ENCODE data around the gene SGF29. TPM values are rescaled to one million over a fixed set of nuclear protein-coding genes. Genes with fewer than 3 reads are reported as not detected.

Gene SGF29
- polyA plus RNA-seq, 2 of the 4 experiments (the other 2 are of a cell fraction) = 3.3 to 19.3 TPM

DNA sequence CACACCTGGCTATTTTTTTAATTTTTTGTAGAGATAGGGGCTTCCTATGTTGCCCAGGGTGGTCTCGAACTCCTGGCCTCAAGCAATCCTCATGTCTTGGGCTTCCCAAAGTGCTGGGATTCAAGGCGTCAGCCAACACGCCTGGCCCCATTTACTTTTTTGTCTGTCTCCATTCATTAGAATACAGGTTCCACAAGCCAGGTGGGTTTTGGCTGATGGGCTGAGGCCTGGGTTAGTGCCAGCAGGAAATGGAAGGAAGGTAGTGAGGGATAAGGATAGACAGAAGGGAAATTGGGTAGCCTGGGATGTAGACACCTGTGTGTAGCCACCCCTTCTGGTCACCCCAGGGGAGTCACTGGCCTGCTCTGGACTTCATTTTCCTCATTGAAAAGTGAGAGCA lies 42.7 kb upstream of the SGF29 start:
- DNase-seq (ENCODE audit: low read depth in 1 of 2, low spot score in 1 of 2) (no peak), FAIRE-seq (no peak), ATAC-seq (no peak)
- POLR2A ChIA-PET = no interaction called here
- CTCF ChIA-PET = no interaction called here
- TF ChIP-seq, protein P1, sequence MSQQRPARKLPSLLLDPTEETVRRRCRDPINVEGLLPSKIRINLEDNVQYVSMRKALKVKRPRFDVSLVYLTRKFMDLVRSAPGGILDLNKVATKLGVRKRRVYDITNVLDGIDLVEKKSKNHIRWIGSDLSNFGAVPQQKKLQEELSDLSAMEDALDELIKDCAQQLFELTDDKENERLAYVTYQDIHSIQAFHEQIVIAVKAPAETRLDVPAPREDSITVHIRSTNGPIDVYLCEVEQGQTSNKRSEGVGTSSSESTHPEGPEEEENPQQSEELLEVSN (IDR thresholded peaks at IDR 0.05; ENCODE audit: borderline replicate concordance, low read depth) = no peak
- no peak for TF ChIP-seq PHF8 (IDR thresholded peaks at IDR 0.05; ENCODE audit: borderline replicate concordance, low read depth)
- no peak for TF ChIP-seq MAFK (IDR thresholded peaks at IDR 0.05; ENCODE audit: partially characterized antibody)
- no peak for TF ChIP-seq FOXS1 (CRISPR knock-in tag; IDR thresholded peaks at IDR 0.05)
- TF ChIP-seq CEBPB (IDR thresholded peaks at IDR 0.05) = no peak
- TF ChIP-seq HEYL (CRISPR knock-in tag; IDR thresholded peaks at IDR 0.05) = no peak
- TF ChIP-seq, protein P2, sequence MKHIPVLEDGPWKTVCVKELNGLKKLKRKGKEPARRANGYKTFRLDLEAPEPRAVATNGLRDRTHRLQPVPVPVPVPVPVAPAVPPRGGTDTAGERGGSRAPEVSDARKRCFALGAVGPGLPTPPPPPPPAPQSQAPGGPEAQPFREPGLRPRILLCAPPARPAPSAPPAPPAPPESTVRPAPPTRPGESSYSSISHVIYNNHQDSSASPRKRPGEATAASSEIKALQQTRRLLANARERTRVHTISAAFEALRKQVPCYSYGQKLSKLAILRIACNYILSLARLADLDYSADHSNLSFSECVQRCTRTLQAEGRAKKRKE (CRISPR knock-in tag; IDR thresholded peaks at IDR 0.05; ENCODE audit: low read depth) = no peak
- TF ChIP-seq ZC3H11A (IDR thresholded peaks at IDR 0.05) = no peak
- TF ChIP-seq, protein P3, sequence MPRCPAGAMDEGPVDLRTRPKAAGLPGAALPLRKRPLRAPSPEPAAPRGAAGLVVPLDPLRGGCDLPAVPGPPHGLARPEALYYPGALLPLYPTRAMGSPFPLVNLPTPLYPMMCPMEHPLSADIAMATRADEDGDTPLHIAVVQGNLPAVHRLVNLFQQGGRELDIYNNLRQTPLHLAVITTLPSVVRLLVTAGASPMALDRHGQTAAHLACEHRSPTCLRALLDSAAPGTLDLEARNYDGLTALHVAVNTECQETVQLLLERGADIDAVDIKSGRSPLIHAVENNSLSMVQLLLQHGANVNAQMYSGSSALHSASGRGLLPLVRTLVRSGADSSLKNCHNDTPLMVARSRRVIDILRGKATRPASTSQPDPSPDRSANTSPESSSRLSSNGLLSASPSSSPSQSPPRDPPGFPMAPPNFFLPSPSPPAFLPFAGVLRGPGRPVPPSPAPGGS (IDR thresholded peaks at IDR 0.05) = no peak
- no peak for TF ChIP-seq BHLHE40 (IDR thresholded peaks at IDR 0.05; ENCODE audit: low read depth, low read length)
- Histone ChIP-seq H3K27ac (no peak overlapping the region), H3K9me3 (no peaks in the 10 kb centered on the region), H3K4me2 (no peak overlapping the region), H3K4me3 (no peak overlapping the region), H3K4me1 (no peaks in the 10 kb centered on the region)
- WGBS (ENCODE audit: missing lambda C conversion rate) = 81% methylated on average over 3 of the region's 3 CpGs

DNA sequence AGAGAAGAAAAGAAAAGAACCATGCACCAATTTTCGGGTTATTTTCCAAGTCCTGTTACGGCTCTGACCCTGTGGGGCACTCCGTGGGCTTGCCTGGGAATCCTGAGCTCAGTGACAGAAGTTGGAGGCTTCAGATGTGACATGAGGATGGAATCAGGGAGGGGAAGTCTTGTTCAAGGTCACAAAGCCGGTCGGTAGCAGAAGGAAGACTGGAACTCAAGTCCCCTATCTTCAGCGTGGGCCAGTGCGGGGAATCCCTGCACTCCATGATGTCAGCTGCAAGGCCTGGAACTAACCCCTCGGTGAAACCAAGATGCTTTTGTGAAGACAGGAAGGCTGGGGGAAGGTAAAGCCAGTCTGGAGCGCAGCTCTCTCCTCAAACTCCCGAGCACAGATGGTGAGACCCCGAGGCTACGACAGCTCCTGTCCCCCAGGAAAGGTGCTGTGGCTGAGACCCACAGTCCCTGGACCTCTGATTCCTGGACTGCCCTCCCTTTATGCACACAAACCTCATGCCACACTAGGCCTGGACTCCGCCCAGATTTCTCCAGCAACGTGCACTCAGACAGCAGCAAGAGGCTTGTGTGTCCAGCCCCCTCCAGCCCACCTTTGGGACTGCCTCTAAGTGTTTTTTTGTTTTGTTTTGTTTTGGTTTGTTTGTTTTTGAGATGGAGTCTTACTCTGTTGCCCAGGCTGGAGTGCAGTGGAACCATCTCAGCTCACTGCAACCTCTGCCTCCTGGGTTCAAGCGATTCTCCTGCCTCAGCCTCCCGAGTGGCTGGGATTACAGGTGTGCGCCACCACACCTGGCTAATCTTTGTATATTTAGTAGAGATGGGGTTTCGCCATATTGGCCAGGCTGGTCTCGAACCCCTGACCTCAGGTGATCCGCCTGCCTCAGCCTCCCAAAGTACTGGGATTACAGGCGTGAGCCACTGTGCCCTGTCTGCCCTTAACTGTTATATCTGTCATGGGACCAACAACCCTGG lies 41.6 kb upstream of the SGF29 start:
- CTCF ChIA-PET = no interaction called here
- POLR2A ChIA-PET = no interaction called here
- ATAC-seq (no peak), FAIRE-seq (no peak), DNase-seq (ENCODE audit: low read depth in 1 of 2, low spot score in 1 of 2) (no peak)
- 82% methylated on average over 21 of the region's 21 CpGs for WGBS (ENCODE audit: missing lambda C conversion rate)
- no peaks in the 10 kb centered on the region for H3K9me3 ChIP-seq
- H3K4me3 ChIP-seq = no peak overlapping the region
- 0 out of 3 replicates have a peak, but pooled peaks cover 3% of the 10 kb centered on the region for H3K4me1 ChIP-seq
- H3K27ac ChIP-seq = no peak overlapping the region
- no peak overlapping the region for H3K4me2 ChIP-seq
- TF ChIP-seq MAFK (IDR thresholded peaks at IDR 0.05; ENCODE audit: partially characterized antibody) (no peak), KDM1A (IDR thresholded peaks at IDR 0.05; ENCODE audit: low read depth) (no peak)
- TF ChIP-seq, protein P4, sequence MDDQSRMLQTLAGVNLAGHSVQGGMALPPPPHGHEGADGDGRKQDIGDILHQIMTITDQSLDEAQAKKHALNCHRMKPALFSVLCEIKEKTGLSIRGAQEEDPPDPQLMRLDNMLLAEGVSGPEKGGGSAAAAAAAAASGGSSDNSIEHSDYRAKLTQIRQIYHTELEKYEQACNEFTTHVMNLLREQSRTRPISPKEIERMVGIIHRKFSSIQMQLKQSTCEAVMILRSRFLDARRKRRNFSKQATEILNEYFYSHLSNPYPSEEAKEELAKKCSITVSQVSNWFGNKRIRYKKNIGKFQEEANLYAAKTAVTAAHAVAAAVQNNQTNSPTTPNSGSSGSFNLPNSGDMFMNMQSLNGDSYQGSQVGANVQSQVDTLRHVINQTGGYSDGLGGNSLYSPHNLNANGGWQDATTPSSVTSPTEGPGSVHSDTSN (IDR thresholded peaks at IDR 0.05) = no peak

DNA sequence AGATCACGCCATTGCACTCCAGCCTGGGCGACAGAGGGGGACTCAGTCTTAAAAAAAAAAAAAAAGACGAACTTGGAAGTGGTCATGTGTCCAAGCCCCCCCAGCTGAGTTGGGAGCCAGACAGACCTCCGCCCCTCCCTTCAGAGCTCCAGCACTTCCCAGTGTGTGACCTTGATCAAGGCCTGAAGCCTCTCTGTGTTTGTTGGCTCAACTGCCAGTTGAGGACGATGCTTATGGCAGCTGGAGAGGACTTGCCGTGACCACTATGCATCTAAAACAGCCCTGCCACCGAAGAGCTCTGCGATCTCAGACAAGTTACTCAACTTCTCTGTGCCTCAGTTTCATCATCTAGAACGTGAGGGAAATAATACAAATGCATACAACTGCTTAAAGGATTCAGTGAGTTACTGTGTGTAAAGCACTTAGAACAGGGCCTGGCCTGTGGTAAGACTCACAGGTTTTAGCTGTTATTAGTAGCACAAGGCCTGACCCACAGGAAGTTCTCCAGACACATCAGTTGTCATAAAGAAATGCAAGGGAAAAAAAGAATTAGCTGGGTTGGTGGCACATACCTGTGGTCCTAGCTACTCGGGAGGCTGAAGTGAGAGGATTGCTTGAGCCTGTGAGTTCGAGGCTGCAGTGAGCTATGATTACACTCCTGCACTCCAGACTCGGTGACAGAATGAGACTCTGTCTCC lies 40.1 kb upstream of the SGF29 start:
- 81% methylated on average over 12 of the region's 12 CpGs for WGBS (ENCODE audit: missing lambda C conversion rate)
- H3K27ac ChIP-seq = 0 out of 6 replicates have a peak overlapping the region, but pooled peaks of 1 of the 2 experiments have one; percentile 34
- ChIA-PET POLR2A (no interaction called here), CTCF (interaction anchor here (0.6 to 1.2 kb wide), 3 partner anchors 8 to 192 kb away, joined by 3 read pairs; no protein-coding TSS in a partner anchor)
- TF ChIP-seq, protein P5, sequence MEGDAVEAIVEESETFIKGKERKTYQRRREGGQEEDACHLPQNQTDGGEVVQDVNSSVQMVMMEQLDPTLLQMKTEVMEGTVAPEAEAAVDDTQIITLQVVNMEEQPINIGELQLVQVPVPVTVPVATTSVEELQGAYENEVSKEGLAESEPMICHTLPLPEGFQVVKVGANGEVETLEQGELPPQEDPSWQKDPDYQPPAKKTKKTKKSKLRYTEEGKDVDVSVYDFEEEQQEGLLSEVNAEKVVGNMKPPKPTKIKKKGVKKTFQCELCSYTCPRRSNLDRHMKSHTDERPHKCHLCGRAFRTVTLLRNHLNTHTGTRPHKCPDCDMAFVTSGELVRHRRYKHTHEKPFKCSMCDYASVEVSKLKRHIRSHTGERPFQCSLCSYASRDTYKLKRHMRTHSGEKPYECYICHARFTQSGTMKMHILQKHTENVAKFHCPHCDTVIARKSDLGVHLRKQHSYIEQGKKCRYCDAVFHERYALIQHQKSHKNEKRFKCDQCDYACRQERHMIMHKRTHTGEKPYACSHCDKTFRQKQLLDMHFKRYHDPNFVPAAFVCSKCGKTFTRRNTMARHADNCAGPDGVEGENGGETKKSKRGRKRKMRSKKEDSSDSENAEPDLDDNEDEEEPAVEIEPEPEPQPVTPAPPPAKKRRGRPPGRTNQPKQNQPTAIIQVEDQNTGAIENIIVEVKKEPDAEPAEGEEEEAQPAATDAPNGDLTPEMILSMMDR (IDR thresholded peaks at IDR 0.05) = no peak
- DNase-seq (ENCODE audit: low read depth in 1 of 2, low spot score in 1 of 2) = no peak
- ATAC-seq = peak in 1 of 2 experiments; percentile 33; a peak in 3 of 6 replicates
- no peak overlapping the region for H3K4me2 ChIP-seq
- no peak overlapping the region for H3K4me3 ChIP-seq
- no peak for FAIRE-seq
- H3K9me3 ChIP-seq = no peaks in the 10 kb centered on the region
- 0 out of 3 replicates have a peak, but pooled peaks cover 3% of the 10 kb centered on the region for H3K4me1 ChIP-seq

Data from A549 (cell line).